ENCODE results near the gene IKBIP.
"Not testable (repeated sequence)": the region's sequence is repeated elsewhere in the genome, so short reads cannot be mapped to it uniquely, and the experiment has no call there.

- not testable (repeated sequence) for TF ChIP-seq POLR2A, POLR2AphosphoS5 (IDR thresholded peaks at IDR 0.05)
- TF ChIP-seq, protein P1, sequence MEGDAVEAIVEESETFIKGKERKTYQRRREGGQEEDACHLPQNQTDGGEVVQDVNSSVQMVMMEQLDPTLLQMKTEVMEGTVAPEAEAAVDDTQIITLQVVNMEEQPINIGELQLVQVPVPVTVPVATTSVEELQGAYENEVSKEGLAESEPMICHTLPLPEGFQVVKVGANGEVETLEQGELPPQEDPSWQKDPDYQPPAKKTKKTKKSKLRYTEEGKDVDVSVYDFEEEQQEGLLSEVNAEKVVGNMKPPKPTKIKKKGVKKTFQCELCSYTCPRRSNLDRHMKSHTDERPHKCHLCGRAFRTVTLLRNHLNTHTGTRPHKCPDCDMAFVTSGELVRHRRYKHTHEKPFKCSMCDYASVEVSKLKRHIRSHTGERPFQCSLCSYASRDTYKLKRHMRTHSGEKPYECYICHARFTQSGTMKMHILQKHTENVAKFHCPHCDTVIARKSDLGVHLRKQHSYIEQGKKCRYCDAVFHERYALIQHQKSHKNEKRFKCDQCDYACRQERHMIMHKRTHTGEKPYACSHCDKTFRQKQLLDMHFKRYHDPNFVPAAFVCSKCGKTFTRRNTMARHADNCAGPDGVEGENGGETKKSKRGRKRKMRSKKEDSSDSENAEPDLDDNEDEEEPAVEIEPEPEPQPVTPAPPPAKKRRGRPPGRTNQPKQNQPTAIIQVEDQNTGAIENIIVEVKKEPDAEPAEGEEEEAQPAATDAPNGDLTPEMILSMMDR (IDR thresholded peaks at IDR 0.05): not testable (repeated sequence)
Observed at GRCh38 chr12:98642801-98643200, 1.8 kb downstream of the IKBIP start.

Data from sigmoid colon (tissue), 4 donors.